ENCODE results near the gene IVD. TPM values are rescaled to one million over a fixed set of nuclear protein-coding genes. Genes with fewer than 3 reads are reported as not detected.

Gene IVD
- total RNA-seq, 1 experiment from 2014 or later: 74.5 TPM

- Histone ChIP-seq H3K27me3 (replicated peaks; ENCODE audit: control insufficient read depth, insufficient read depth, low read length) (no peaks in the 10 kb centered on the region), H3K4me1 (peaks cover 5% of the 10 kb centered on the region), H3K4me3 (ENCODE audit: low read depth, low read length) (no peak overlapping the region), H3K9me3 (no peaks in the 10 kb centered on the region), H3K36me3 (ENCODE audit: control insufficient read depth, insufficient read depth, low read length) (peaks cover 9% of the 10 kb centered on the region)
- H3K27ac Mint-ChIP-seq (ENCODE audit: unreplicated experiment): no peak overlapping the region
- ChIA-PET POLR2A (no interaction called here), CTCF (no interaction called here)
- H3K4me1 Mint-ChIP-seq (ENCODE audit: low read depth, unreplicated experiment): no peaks in the 10 kb centered on the region
- intact Hi-C loops (cut with micrococcal nuclease; ENCODE audit: unreplicated experiment): no loop called here
- H3K9me3 Mint-ChIP-seq (ENCODE audit: unreplicated experiment): no peaks in the 10 kb centered on the region
- BruUV-seq (replicated peaks): no TSS peak
- no peak for TF ChIP-seq CTCF (IDR thresholded peaks at IDR 0.05; ENCODE audit: insufficient read depth in 1 of 2, low read depth in 1 of 2, low read length in 1 of 2, severe bottlenecking in 1 of 2, unreplicated experiment in 1 of 2)
- no peak overlapping the region for H3K4me3 Mint-ChIP-seq (ENCODE audit: unreplicated experiment)
- DNase-seq: no peak
- H3K27me3 Mint-ChIP-seq (ENCODE audit: insufficient read depth, unreplicated experiment): no peaks in the 10 kb centered on the region
- H3K36me3 Mint-ChIP-seq (ENCODE audit: insufficient read depth, unreplicated experiment): peaks cover 76% of the 10 kb centered on the region
These were observed 19.1 kb upstream of the IVD start for GRCh38 chr15:40386480-40386879.

- BruUV-seq (replicated peaks): no TSS peak
- no peaks in the 10 kb centered on the region for H3K27me3 Mint-ChIP-seq (ENCODE audit: insufficient read depth, unreplicated experiment)
- H3K36me3 ChIP-seq (ENCODE audit: control insufficient read depth, insufficient read depth, low read length): peaks cover 9% of the 10 kb centered on the region
- H3K4me1 Mint-ChIP-seq (ENCODE audit: low read depth, unreplicated experiment): no peaks in the 10 kb centered on the region
- intact Hi-C loops (cut with micrococcal nuclease; ENCODE audit: unreplicated experiment): no loop called here
- no peak overlapping the region for H3K4me3 Mint-ChIP-seq (ENCODE audit: unreplicated experiment)
- peaks cover 82% of the 10 kb centered on the region for H3K36me3 Mint-ChIP-seq (ENCODE audit: insufficient read depth, unreplicated experiment)
- ChIA-PET POLR2A (no interaction called here), CTCF (interaction anchor here (1.1 kb wide), 1 partner anchor 9 kb away, joined by 3 read pairs; no protein-coding TSS in a partner anchor)
- no peak overlapping the region for H3K4me3 ChIP-seq (ENCODE audit: low read depth, low read length)
- H3K9me3 ChIP-seq: no peaks in the 10 kb centered on the region
- no peak for DNase-seq
- H3K4me1 ChIP-seq: no peaks in the 10 kb centered on the region
- no peaks in the 10 kb centered on the region for H3K9me3 Mint-ChIP-seq (ENCODE audit: unreplicated experiment)
- H3K27ac Mint-ChIP-seq (ENCODE audit: unreplicated experiment): no peak overlapping the region
- no peaks in the 10 kb centered on the region for H3K27me3 ChIP-seq (replicated peaks; ENCODE audit: control insufficient read depth, insufficient read depth, low read length)
- TF ChIP-seq CTCF (IDR thresholded peaks at IDR 0.05; ENCODE audit: insufficient read depth in 1 of 2, low read depth in 1 of 2, low read length in 1 of 2, severe bottlenecking in 1 of 2, unreplicated experiment in 1 of 2): no peak
These were observed 16.4 kb upstream of the IVD start for GRCh38 chr15:40388941-40389823.

GRCh38 chr15:40389824-40390595 lies 15.6 kb upstream of the IVD start:
- Histone ChIP-seq H3K36me3 (ENCODE audit: control insufficient read depth, insufficient read depth, low read length) (peaks cover 9% of the 10 kb centered on the region), H3K4me1 (no peaks in the 10 kb centered on the region), H3K27me3 (replicated peaks; ENCODE audit: control insufficient read depth, insufficient read depth, low read length) (no peaks in the 10 kb centered on the region), H3K9me3 (no peaks in the 10 kb centered on the region), H3K4me3 (ENCODE audit: low read depth, low read length) (no peak overlapping the region)
- no peak for TF ChIP-seq CTCF (IDR thresholded peaks at IDR 0.05; ENCODE audit: insufficient read depth in 1 of 2, low read depth in 1 of 2, low read length in 1 of 2, severe bottlenecking in 1 of 2, unreplicated experiment in 1 of 2)
- intact Hi-C loops (cut with micrococcal nuclease; ENCODE audit: unreplicated experiment): no loop called here
- no peaks in the 10 kb centered on the region for H3K9me3 Mint-ChIP-seq (ENCODE audit: unreplicated experiment)
- H3K36me3 Mint-ChIP-seq (ENCODE audit: insufficient read depth, unreplicated experiment): peaks cover 87% of the 10 kb centered on the region
- no peak for DNase-seq
- no peaks in the 10 kb centered on the region for H3K4me1 Mint-ChIP-seq (ENCODE audit: low read depth, unreplicated experiment)
- no peaks in the 10 kb centered on the region for H3K27me3 Mint-ChIP-seq (ENCODE audit: insufficient read depth, unreplicated experiment)
- ChIA-PET POLR2A (interaction anchor here (0.7 kb wide), 1 partner anchor 117 kb away, joined by 3 read pairs; no protein-coding TSS in a partner anchor), CTCF (interaction anchor here (1.1 kb wide), 1 partner anchor 8 kb away, joined by 3 read pairs; no protein-coding TSS in a partner anchor)
- H3K4me3 Mint-ChIP-seq (ENCODE audit: unreplicated experiment): no peak overlapping the region
- BruUV-seq (replicated peaks): no TSS peak
- H3K27ac Mint-ChIP-seq (ENCODE audit: unreplicated experiment): no peak overlapping the region
